Measurements from ENCODE around the gene CD82. TPM values are rescaled to one million over a fixed set of nuclear protein-coding genes. Genes with fewer than 3 reads are reported as not detected.

Gene CD82
- total RNA-seq, 1 donor from 2014 or later, result 16.1 TPM

DNA sequence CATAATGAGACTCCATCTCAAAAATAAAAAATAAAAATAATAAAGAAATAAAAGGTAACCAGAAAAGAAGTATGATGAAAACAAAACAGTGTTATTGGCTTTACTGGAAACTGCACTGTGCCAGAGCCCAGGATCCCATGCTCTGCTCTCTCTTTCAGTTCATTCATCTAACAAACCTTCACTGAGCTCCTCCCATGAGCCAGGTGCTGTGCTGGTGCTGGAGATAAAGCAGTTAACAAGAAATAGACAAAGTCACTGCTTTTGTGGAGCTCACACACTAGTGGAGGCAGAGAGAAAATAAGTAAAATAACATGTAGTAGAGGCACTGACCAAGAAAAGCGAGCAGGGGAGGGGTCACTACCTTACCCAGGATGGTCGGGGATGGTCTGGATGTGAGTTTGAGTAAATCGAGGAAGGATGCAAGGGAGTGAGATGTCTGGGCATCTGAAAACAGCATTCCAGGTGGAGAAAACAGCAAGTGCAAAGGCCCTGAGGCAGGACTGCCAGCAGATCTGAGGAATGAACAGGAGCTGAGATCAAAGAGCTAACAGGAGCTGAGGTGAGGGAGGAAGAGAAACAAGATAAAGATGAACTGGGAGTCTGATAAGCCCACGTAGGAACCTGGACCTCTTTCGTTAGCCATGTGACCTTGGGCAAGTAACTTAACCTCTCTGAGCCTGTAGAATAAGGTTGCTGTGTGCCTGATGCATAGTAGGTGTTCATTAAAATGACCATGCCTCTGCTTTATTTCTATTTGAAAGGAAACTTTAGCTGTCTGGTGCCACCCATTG, 31.3 kb upstream of the CD82 start:
- no peaks in the 10 kb centered on the region for H3K36me3 Mint-ChIP-seq (ENCODE audit: low read depth, unreplicated experiment)

DNA sequence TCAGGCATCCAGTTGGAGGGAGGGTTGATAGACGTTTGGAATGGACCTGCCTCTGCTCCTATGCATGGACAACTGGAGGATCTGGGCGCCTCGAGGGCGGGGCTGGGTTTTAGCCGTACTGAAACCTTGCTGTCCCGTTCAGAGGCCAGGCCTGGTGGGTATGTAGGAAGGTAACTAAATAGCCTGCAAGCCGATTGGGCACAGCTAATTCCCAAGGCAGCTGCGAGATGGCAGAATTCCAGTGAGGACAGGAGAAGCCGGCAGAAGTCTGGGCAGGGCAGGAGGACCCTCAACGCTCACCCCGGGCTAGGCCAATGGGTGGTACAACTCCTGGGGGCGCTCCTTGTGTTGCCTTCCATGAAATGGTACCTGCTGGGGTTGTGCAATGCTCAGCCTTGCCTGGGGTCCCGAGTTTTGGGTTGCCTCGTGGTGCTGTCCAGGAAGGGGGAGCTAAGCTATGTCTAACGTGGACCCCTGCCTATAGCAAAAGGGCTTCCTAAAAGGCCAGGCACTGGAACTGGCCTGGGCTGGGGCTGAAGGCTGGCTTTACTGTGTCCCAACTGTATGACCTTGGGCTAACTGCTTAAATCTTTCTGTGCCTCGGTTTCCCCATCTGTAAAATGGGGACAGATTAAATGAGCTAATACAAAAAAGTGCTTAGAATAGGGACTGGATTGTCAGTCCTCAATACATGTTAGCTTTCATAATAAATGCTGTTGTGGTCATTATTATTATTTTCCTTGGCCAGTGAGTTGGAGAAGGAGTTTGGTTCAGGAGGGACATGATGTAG, 30.1 kb upstream of the CD82 start:
- TF ChIP-seq, protein P1, sequence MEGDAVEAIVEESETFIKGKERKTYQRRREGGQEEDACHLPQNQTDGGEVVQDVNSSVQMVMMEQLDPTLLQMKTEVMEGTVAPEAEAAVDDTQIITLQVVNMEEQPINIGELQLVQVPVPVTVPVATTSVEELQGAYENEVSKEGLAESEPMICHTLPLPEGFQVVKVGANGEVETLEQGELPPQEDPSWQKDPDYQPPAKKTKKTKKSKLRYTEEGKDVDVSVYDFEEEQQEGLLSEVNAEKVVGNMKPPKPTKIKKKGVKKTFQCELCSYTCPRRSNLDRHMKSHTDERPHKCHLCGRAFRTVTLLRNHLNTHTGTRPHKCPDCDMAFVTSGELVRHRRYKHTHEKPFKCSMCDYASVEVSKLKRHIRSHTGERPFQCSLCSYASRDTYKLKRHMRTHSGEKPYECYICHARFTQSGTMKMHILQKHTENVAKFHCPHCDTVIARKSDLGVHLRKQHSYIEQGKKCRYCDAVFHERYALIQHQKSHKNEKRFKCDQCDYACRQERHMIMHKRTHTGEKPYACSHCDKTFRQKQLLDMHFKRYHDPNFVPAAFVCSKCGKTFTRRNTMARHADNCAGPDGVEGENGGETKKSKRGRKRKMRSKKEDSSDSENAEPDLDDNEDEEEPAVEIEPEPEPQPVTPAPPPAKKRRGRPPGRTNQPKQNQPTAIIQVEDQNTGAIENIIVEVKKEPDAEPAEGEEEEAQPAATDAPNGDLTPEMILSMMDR (IDR thresholded peaks at IDR 0.05; ENCODE audit: unreplicated experiment), result no peak
- Mint-ChIP-seq H3K36me3 (ENCODE audit: low read depth, unreplicated experiment) (no peaks in the 10 kb centered on the region), H3K4me1 (ENCODE audit: unreplicated experiment) (no peaks in the 10 kb centered on the region), H3K27me3 (ENCODE audit: unreplicated experiment) (peaks cover 2% of the 10 kb centered on the region), H3K27ac (ENCODE audit: unreplicated experiment) (no peak overlapping the region), H3K4me3 (ENCODE audit: unreplicated experiment) (no peak overlapping the region), H3K9me3 (ENCODE audit: unreplicated experiment) (no peaks in the 10 kb centered on the region)
- no peak for DNase-seq (ENCODE audit: low spot score)

More for the DNA sequence above, 31.3 kb upstream of the CD82 start:
- Mint-ChIP-seq H3K27me3 (ENCODE audit: unreplicated experiment) (peaks cover 3% of the 10 kb centered on the region), H3K9me3 (ENCODE audit: unreplicated experiment) (no peaks in the 10 kb centered on the region), H3K4me3 (ENCODE audit: unreplicated experiment) (no peak overlapping the region), H3K4me1 (ENCODE audit: unreplicated experiment) (peaks cover 4% of the 10 kb centered on the region), H3K27ac (ENCODE audit: unreplicated experiment) (no peak overlapping the region)
- TF ChIP-seq, protein P1 (IDR thresholded peaks at IDR 0.05; ENCODE audit: unreplicated experiment), result no peak
- no peak for DNase-seq (ENCODE audit: low spot score)

DNA sequence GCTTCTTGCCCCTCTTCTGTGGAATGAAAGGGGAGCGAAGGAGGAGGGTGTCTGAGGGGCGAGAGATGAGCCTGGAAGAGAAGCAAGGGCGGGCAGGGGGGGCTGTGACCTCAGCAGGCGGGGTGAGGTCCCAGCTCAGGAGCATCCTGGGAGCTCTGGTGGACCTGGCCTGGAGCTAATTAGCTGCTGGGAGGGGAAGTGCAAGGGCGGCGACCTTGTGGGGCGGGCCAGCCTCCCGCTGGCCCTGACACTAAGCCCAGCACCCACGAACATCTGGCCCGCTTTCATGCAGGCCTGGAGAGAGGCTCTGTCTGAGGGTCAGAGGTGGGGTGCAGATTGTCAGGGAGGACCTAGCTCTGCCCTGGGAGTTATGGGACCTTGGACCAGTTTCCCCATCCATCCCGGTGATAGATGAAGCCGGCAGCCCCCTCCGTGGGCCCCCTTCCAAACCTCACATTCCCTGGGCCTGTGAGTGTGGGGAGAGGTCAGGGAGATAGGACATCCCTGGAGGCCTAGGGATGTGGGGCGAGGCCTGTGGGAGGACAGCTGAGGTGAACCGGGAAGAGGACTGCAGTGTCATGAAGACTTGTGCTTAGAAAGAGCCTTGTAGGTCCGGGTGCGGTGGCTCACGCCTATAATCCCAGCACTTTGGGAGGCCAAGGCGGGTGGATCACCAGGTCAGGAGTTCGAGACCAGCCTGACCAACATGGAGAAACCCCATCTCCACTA, 28.5 kb upstream of the CD82 start:
- DNase-seq (ENCODE audit: low spot score), result no peak
- Mint-ChIP-seq H3K27me3 (ENCODE audit: unreplicated experiment) (no peaks in the 10 kb centered on the region), H3K4me1 (ENCODE audit: unreplicated experiment) (no peaks in the 10 kb centered on the region), H3K36me3 (ENCODE audit: low read depth, unreplicated experiment) (no peaks in the 10 kb centered on the region), H3K9me3 (ENCODE audit: unreplicated experiment) (no peaks in the 10 kb centered on the region), H3K27ac (ENCODE audit: unreplicated experiment) (no peak overlapping the region), H3K4me3 (ENCODE audit: unreplicated experiment) (no peak overlapping the region)
- TF ChIP-seq, protein P1 (IDR thresholded peaks at IDR 0.05; ENCODE audit: unreplicated experiment), result no peak

DNA sequence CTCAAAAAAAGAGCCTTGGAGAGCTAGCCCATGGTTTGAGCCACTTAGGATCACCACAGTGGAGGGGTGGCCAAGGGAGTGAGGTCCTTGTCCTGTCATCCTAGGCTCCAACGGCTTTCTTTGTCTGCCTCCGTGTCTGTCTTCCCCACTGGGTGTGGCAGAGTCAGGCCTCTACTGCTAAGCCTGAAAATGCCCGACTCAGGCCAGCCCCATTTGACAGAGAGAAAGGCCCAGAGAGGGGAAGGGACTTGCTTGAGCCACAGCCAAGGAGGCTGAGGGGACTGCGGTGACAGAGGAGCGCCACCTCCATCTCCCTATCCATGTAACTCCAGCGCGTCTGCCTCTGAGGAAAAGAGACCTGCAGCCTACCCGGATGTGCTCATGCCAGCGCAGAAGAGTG, 27.8 kb upstream of the CD82 start:
- Mint-ChIP-seq H3K27me3 (ENCODE audit: unreplicated experiment) (no peaks in the 10 kb centered on the region), H3K9me3 (ENCODE audit: unreplicated experiment) (no peaks in the 10 kb centered on the region), H3K4me3 (ENCODE audit: unreplicated experiment) (no peak overlapping the region), H3K27ac (ENCODE audit: unreplicated experiment) (no peak overlapping the region), H3K4me1 (ENCODE audit: unreplicated experiment) (no peaks in the 10 kb centered on the region), H3K36me3 (ENCODE audit: low read depth, unreplicated experiment) (no peaks in the 10 kb centered on the region)
- TF ChIP-seq, protein P1 (IDR thresholded peaks at IDR 0.05; ENCODE audit: unreplicated experiment), result no peak
- DNase-seq (ENCODE audit: low spot score), result no peak
